ENCODE results near the gene SLC39A10.

DNA sequence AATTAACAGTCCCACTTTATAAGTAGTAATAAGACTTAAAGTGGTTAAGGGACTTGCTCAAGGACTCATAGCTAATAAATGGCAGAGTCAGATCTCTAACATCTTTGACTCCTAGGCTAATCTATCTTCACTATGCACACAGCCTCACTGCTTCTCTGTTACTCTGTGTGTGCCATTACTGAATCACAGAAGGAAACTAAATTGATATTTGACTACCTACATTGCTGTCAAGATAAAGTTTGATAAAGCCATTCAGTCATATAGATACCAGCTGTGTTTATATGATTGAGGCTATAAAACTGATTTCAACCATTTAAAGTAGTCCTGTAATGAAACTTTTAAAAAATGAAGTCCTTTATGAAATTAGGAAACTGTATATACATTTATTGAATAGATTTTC, 10.9 kb downstream of the SLC39A10 start:
- TF ChIP-seq, protein P1, sequence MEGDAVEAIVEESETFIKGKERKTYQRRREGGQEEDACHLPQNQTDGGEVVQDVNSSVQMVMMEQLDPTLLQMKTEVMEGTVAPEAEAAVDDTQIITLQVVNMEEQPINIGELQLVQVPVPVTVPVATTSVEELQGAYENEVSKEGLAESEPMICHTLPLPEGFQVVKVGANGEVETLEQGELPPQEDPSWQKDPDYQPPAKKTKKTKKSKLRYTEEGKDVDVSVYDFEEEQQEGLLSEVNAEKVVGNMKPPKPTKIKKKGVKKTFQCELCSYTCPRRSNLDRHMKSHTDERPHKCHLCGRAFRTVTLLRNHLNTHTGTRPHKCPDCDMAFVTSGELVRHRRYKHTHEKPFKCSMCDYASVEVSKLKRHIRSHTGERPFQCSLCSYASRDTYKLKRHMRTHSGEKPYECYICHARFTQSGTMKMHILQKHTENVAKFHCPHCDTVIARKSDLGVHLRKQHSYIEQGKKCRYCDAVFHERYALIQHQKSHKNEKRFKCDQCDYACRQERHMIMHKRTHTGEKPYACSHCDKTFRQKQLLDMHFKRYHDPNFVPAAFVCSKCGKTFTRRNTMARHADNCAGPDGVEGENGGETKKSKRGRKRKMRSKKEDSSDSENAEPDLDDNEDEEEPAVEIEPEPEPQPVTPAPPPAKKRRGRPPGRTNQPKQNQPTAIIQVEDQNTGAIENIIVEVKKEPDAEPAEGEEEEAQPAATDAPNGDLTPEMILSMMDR (IDR thresholded peaks at IDR 0.05): no peak
- TF ChIP-seq POLR2A (IDR thresholded peaks at IDR 0.05): no peak
